TTC549 (cell line): ENCODE results near the gene OOSP4A.

ENCODE experiments used
- FAIRE-seq: peaks from 2 replicates; lab custom pipeline; 2012; peaks lifted over from hg19 to GRCh38; lab: Jason Lieb, UNC

The OOSP4A gene

DNA sequence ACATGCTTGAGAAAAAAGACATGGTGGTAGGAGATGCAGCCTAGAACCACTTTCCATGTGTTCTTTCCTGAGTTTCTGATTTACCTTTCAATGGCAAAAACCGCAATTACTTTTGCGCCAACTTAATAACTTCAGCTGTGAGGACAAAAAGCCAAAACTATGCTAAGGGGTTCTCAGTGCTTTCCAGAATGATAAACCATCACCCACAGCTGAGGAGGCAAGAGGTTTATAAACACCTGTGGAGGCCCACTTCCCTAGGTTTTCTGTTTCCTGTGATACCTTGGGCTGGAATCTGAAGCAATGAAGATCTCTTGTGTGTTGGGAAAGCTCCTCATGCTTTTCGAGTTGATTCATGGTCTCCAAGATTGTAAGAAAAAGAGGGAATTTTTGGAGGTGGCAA lies at the start of gene OOSP4A:
Gene OOSP4A, plus strand, starts transcription at position 301 of the 400 bp plus-strand sequence. Its CDS starts 0 bp downstream, at position 301.
- FAIRE-seq, result no peak

- FAIRE-seq, result no peak
These were observed 45.4 kb upstream of the OOSP4A start for GRCh38 chr11:59918480-59918879.

DNA sequence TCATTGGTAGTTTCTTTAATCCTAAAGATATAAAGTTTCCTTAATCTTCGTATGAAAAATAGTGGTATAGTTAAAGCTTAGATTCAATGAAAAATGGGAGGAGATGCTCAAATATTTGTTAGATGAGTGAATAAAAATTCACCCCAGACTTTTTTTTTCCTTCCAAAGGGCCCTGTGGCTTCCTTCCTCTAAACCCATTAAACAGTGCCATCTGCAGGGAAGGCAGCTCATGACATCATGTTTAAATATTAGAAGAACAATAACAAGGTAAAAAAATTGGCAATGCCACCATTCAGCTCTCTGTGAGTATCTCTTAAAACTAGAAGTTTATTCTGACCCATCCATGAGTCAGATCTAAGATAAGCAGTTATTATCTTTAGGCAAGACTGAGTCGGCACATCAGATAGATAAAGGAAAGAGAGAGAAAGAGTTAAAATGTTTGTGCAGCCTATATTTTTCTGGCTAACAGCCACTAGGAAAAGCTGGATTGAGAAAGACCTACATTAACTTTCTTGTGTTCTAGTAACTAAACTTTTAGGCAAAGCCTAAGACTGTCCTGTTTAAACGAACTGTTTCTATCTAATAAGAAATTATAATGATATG lies 44.7 kb upstream of the OOSP4A start:
- peak; percentile 43 for FAIRE-seq

DNA sequence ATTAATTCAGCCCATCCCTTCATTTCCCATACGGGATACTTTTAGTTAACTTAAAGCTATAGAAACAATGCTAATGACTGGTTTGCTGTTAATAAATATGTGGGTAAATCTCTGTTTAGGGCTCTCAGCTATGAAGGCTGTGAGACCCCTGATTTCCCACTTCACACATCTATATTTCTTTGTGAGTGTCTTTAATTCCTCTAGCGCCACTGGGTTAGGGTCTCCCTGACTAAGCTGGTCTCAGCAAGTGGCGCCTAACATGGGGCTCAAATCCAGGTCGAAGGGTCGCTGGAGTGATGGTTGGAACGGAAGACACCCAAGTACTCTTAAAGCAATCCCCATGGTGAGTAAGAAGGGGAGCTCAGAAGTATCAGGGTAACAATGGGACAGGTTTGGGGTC lies 40.0 kb upstream of the OOSP4A start:
- FAIRE-seq, result no peak

- FAIRE-seq, result no peak
These were observed 32.1 kb upstream of the OOSP4A start for GRCh38 chr11:59931688-59932087.

- FAIRE-seq, result no peak
These were observed 25.7 kb upstream of the OOSP4A start, which contains the start of gene OOSP1 for GRCh38 chr11:59938132-59938531. OOSP1 (plus strand) TSS chr11:59938432; CDS start chr11:59938455, 23 bp downstream.

DNA sequence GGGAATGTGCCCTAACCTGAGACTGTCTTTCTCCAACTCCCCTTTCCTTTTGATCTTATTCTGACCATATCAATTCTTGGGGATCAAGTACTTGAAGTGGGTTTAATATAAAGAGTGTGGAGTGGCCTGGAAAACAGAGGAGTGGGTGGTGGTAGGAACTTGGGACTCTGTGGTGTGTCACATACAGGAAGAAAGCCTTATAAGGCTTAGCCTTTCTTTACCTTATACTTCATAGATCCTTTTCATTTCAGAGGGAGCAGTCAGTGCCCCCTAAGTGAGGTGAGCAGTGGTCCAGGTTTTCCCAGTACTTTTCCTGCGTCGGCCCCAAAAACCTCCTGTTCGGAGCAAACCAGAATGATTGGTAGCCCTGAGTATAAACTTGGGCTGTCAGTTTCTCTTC lies 25.1 kb upstream of the OOSP4A start:
- no peak for FAIRE-seq

- FAIRE-seq, result no peak
These were observed 24.4 kb upstream of the OOSP4A start for GRCh38 chr11:59939482-59939881.

GRCh38 chr11:59941091-59941490 lies 22.7 kb upstream of the OOSP4A start:
- no peak for FAIRE-seq

GRCh38 chr11:59943997-59944714 lies 19.7 kb upstream of the OOSP4A start:
- FAIRE-seq, result no peak

GRCh38 chr11:59944720-59945119 lies 19.1 kb upstream of the OOSP4A start:
- FAIRE-seq, result no peak

- no peak for FAIRE-seq
These were observed 10.2 kb upstream of the OOSP4A start for GRCh38 chr11:59953463-59954218.

DNA sequence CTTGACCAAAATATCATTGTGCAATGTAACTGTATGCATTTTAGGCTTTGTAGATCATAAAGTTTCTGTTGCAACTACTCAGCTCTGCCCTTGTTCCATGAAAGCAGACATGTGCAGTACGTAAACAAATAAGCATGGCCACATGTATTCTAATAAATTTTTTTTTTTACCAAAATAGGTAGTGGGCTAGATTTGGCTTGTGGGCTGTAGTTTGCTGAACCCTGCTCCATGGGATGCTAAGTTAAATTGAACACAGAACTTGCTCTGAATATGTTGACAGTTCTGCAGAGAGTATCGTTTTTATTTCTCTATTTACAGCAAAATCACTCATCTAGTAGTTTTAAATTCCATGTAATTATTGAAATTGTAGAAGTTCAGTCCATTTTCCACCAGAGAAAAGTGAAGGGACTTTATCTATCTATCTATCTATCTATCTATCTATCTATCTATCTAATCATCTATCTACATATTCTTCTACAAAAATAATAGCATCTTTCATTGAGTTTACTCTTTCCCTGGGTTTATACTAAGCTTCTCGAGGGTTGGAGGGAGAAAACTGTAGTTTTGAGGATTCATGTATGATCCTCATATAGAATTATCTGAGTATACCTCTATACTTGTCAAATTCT lies 9.5 kb upstream of the OOSP4A start:
- no peak for FAIRE-seq

GRCh38 chr11:59957094-59957493 lies 6.7 kb upstream of the OOSP4A start:
- no peak for FAIRE-seq

DNA sequence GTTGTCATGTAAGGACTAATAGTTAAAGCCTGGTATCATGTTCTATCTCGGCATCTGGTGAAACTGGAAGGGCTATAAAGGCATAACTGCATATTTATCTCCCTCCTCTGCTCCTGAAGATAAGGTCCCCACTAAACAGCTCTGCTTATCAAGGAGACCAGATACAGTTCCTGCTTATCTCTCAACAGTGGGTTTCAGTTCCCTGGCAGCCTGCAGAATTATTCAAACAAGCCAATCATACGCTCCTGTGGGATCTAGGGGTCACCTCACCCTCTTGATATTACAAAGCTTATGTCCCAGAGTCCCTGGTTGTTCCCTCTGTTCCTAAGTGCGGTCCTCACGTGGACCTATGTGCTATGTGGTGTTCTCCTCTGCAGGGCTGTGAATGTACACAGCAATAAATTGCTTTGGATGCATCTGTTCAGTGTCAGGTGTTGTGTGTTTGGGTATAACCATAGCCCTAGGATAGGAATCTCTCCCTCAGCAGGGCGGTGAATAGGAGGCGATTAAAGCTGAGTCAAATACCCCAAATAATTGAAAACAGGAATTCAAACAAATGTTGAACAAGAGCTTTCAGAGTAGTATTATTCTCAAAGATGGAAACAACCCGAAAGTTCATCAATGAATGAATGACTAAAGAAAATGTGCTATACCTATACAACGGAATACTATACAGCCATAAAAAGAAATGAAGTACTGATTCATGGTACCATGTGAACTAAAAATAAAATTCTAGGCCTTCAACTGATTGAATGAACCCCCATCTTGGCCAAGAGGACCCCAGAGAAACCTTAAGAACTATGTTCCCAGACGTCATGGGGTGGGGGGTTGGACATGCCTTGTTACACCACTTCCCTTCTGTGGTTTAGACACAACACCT lies 3.1 kb upstream of the OOSP4A start:
- no peak for FAIRE-seq

- FAIRE-seq, result no peak
These were observed 1.7 kb upstream of the OOSP4A start for GRCh38 chr11:59962107-59962482.

DNA sequence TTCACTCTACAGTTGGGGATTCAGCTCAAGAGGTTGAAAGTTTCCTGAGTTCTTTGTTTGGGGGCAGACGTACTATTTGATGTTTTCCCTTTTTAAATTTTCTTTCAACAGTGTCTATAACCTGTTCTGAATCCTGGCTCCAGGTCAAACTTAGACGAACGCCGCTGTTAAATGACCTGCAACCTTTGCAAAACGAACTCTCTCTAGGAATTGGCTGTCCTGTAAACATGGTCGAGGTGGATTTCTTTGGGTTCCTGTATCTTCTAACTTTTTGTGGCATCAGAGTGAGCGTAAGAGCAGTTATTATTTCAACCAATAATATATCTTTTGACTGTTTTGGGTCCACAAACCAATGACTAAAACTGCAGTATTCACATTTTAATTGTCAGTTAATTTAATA lies 1.6 kb downstream of the OOSP4A start:
- no peak for FAIRE-seq

- no peak for FAIRE-seq
These were observed 2.4 kb downstream of the OOSP4A start for GRCh38 chr11:59966201-59966600.

DNA sequence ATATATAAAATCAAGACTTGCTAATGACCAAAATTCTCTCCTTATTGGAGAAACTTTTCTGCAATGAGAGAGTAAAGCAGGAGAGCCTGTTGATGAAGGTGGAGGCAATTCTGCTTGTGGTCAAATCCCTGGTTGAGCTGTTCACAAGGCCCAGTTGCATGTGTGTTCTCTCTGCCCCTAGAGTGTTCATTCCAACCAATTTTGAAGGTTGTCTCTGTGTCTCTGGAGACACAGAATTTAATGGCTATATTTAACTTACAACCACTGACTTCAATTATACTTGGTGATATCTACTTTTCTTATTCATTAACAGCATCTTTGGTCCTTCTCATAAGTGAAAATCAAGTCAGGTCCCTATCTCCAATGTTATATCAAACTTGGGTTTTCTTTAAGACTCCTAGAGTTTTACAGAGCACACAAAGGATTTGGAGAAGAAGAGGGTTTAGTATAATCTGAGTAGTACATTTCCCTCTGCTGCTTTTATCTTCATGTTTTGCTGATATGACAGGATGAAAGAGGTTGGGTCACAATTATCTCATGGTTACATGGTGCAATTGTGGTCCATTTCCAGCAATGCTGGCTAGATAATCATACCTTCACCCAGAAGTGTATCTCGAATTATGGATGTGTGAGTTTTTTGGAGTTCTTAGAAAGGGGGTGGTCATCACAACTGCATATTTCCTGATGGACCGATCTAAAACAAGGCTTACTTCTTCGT lies 4.0 kb downstream of the OOSP4A start:
- FAIRE-seq, result no peak

DNA sequence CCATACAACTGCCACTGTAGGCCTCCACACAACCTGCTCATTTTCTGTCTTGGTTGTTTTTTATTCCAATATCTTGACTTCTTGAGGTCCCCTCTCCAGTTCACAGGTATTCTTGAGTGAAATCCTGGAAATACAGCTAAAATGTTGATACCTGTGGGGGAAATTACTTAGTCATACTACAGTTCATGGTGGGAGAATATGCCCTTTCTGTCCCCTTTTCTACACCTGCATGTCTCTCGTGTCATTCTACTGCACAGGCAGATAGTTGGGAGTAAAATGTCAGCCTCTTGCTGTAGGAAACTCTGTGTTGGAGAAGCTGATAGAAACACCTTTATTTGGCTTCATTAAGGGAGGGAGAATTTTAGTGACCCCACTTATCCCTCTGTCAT lies 4.6 kb downstream of the OOSP4A start:
- FAIRE-seq, result no peak

DNA sequence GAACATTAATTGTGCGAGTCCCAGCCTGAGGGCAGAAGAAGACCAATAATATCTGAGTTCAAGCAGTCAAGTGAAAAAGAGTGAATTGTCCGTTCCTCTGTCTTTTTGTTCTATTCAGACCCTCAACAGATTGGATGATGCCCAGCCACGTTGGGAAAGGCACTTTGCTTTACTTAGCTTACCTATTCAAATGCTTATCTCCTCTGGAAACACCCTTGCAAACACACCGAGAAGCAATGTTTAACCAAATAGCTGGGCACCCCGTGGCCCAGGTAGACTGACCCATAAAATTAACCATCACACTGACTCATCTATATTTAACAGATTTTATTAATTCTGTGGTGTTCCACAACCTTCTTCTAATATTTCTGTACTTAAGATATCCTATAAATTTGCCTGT lies 9.3 kb downstream of the OOSP4A start:
- FAIRE-seq, result no peak
